ENCODE measurements around the gene TCERG1L.

DNA sequence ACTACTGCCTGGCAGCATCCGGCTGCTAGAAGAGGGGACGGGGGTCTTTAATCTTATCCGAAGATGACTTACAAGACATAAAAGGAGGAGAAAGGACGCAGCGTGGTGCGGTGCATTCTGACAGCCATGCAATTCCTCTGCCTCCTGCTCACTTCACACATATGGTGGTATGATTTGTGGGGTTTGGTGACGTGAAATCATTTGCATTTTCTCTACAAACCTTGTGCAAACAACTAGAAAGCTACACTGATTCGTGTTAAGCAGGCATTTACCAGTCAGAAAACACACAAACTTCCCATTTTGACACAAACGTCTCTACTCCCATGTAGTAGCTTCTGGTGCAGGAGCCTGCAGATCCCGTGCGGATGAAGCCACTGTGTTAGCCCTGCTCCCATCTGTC is 6.8 kb upstream of the TCERG1L start:
- TF ChIP-seq, protein P1, sequence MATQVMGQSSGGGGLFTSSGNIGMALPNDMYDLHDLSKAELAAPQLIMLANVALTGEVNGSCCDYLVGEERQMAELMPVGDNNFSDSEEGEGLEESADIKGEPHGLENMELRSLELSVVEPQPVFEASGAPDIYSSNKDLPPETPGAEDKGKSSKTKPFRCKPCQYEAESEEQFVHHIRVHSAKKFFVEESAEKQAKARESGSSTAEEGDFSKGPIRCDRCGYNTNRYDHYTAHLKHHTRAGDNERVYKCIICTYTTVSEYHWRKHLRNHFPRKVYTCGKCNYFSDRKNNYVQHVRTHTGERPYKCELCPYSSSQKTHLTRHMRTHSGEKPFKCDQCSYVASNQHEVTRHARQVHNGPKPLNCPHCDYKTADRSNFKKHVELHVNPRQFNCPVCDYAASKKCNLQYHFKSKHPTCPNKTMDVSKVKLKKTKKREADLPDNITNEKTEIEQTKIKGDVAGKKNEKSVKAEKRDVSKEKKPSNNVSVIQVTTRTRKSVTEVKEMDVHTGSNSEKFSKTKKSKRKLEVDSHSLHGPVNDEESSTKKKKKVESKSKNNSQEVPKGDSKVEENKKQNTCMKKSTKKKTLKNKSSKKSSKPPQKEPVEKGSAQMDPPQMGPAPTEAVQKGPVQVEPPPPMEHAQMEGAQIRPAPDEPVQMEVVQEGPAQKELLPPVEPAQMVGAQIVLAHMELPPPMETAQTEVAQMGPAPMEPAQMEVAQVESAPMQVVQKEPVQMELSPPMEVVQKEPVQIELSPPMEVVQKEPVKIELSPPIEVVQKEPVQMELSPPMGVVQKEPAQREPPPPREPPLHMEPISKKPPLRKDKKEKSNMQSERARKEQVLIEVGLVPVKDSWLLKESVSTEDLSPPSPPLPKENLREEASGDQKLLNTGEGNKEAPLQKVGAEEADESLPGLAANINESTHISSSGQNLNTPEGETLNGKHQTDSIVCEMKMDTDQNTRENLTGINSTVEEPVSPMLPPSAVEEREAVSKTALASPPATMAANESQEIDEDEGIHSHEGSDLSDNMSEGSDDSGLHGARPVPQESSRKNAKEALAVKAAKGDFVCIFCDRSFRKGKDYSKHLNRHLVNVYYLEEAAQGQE (IDR thresholded peaks at IDR 0.05; ENCODE audit: insufficient read depth in 1 of 2, low read depth in 2 of 2, low read length in 2 of 2), result no peak
- TF ChIP-seq POLR2AphosphoS5 (IDR thresholded peaks at IDR 0.05; ENCODE audit: low read depth, low read length) (no peak), SIN3A (IDR thresholded peaks at IDR 0.05; ENCODE audit: borderline replicate concordance, insufficient read depth, low read length) (no peak)
